H1 (cell line): ENCODE data around the gene FREM2. TPM values are rescaled to one million over a fixed set of nuclear protein-coding genes. Genes with fewer than 3 reads are reported as not detected.

Experiments used
- CTBP2 ChIP-seq: IDR thresholded peaks from 2 replicates; pipeline ENCODE4 v1.7.0; 2011; ENCODE audit warnings: borderline replicate concordance, mild to moderate bottlenecking, moderate library complexity, mixed read lengths, low read length; ENCODE audit not compliant: insufficient read depth, insufficient read length
- TCF12 ChIP-seq: IDR thresholded peaks from 2 replicates; pipeline ENCODE4 v1.6.1; 2011; ENCODE audit warnings: low read depth, mild to moderate bottlenecking, low read length
- polyA plus RNA-seq, 7 experiments: library from polyadenylated mRNA; depleted of rRNA in 3 of 7; stranded (reverse) in 5 of 7; unstranded in 2 of 7; fragments of >200 nt in 5 of 7; fragments of 200-250 nt in 2 of 7; gene quantifications; 1 replicate in 5 of 7; 2 replicates in 1 of 7; 4 replicates in 1 of 7; pipeline versions ENCODE4 v1.2.1 to v1.2.3, GENCODE V29; 2011 to 2013; ENCODE audit warnings: missing spikeins in 2 of 7, mixed read lengths in 2 of 7
- total RNA-seq: library from RNA; stranded (reverse); fragmentation: NEBNext Ultra II Directional; extraction: Animal tissue kit (Norgen Biotek cat#: 25700); gene quantifications from 2 replicates; pipeline ENCODE4 v1.2.1, GENCODE V29; 2021

The FREM2 gene
- total and polyA plus RNA-seq, 2 of the 8 experiments (the other 6 are each of a cell fraction or from before 2014, with no cell fraction given): 11.6 to 22.8 TPM

- TF ChIP-seq TCF12: no peak
- TF ChIP-seq CTBP2: no peak
These were observed 13.2 kb downstream of the FREM2 start (continued) for GRCh38 chr13:38700051-38700450.
